B cell (primary cell): ENCODE results near the gene EXOC4. TPM values are rescaled to one million over a fixed set of nuclear protein-coding genes. Genes with fewer than 3 reads are reported as not detected.

Source experiments
- ATAC-seq: fragments of 200-7000 bp; cut with Tn5 transposase; one replicate; pipeline ENCODE4 v1.10.0; 2021; ENCODE audit warnings: low read depth, mild to moderate bottlenecking, moderate number of reproducible peaks, moderate library complexity
- CTCF ChIA-PET: fragments of 350-600 bp; sonication (Branson Sonifier 250); formaldehyde crosslinking; loops from one replicate; lab custom pipeline; 2021; ENCODE audit warnings: antibody characterized with exemption, inconsistent platforms; lab: Charles Lee
- POLR2A ChIA-PET: fragments of 350-600 bp; sonication (Branson Sonifier 250); formaldehyde crosslinking; loops from one replicate; lab custom pipeline; 2021; ENCODE audit warnings: antibody characterized with exemption; lab: Charles Lee
- DNase-seq: peaks from one replicate; pipeline ENCODE4 v3.0.0; 2013
- H2AFZ ChIP-seq: 2 replicates; pipeline ENCODE4 v1.6.1; 2012; ENCODE audit warnings: mild to moderate bottlenecking, low read depth, low read length; ENCODE audit not compliant: insufficient read depth, poor library complexity, severe bottlenecking
- H3K27ac ChIP-seq, 2 donors: 1 replicate in 1 of 2; 2 replicates in 1 of 2; pipeline ENCODE4 v1.5.1; 2012 to 2013; ENCODE audit warnings: low read length in 2 of 2, mild to moderate bottlenecking in 2 of 2, moderate library complexity in 1 of 2
- H3K27me3 ChIP-seq, 4 experiments: fragments of 200-600 bp in 1 of 4; sonication (generic) in 1 of 4; replicated peaks in 1 of 4; 1 replicate in 2 of 4; 2 replicates in 2 of 4; pipeline versions ENCODE4 v1.6.1 to v1.7.0; 2013 to 2016; ENCODE audit warnings: low read length in 3 of 4, mild to moderate bottlenecking in 2 of 4, mixed read lengths in 1 of 4, moderate library complexity in 1 of 4; ENCODE audit not compliant: insufficient read depth in 4 of 4, control insufficient read depth in 3 of 4; ENCODE audit errors: control extremely low read depth in 1 of 4
- H3K36me3 ChIP-seq, 2 experiments: replicated peaks in 1 of 2; 1 replicate in 1 of 2; 2 replicates in 1 of 2; pipeline versions ENCODE4 v1.6.1 to v1.7.1; 2013; ENCODE audit warnings: low read length in 1 of 2; ENCODE audit not compliant: insufficient read depth in 2 of 2, control insufficient read depth in 1 of 2; ENCODE audit errors: control extremely low read depth in 1 of 2, extremely low read depth in 1 of 2
- H3K4me1 ChIP-seq, 2 donors: fragments of 200-600 bp in 1 of 2; sonication (generic) in 1 of 2; 1 replicate in 1 of 2; 2 replicates in 1 of 2; pipeline versions ENCODE4 v1.5.1 to v1.6.1; 2013 to 2017; ENCODE audit warnings: low read length in 2 of 2; ENCODE audit not compliant: control insufficient read depth in 2 of 2, insufficient read depth in 2 of 2
- H3K4me2 ChIP-seq: replicated peaks from 2 replicates; pipeline ENCODE3; 2012; ENCODE audit warnings: mild to moderate bottlenecking, low read depth, low read length; ENCODE audit not compliant: poor library complexity, severe bottlenecking
- H3K4me3 ChIP-seq, 5 experiments: fragments of 200-600 bp in 1 of 5; sonication (generic) in 1 of 5; 1 replicate in 3 of 5; 2 replicates in 2 of 5; pipeline versions ENCODE4 v1.5.1 to v1.7.0; 2011 to 2016; ENCODE audit warnings: low read length in 4 of 5, mild to moderate bottlenecking in 4 of 5, low read depth in 2 of 5, control low read depth in 1 of 5, moderate library complexity in 1 of 5; ENCODE audit not compliant: insufficient read depth in 1 of 5; ENCODE audit errors: control extremely low read depth in 1 of 5, extremely low read depth in 1 of 5
- H3K79me2 ChIP-seq: fragments of 200-600 bp; sonication (generic); one replicate; pipeline ENCODE4 v1.6.0; 2016; ENCODE audit warnings: low read length; ENCODE audit not compliant: control insufficient read depth, insufficient read depth
- H3K9ac ChIP-seq: fragments of 200-600 bp; sonication (generic); 2 replicates; pipeline ENCODE4 v1.6.1; 2017; ENCODE audit warnings: mild to moderate bottlenecking, low read length, moderate library complexity
- H3K9me3 ChIP-seq, 3 donors: one replicate each; pipeline versions ENCODE4 v1.6.1 to v1.7.1; 2013; ENCODE audit warnings: low read length in 2 of 3; ENCODE audit not compliant: control insufficient read depth in 2 of 3, insufficient read depth in 1 of 3; ENCODE audit errors: control extremely low read depth in 1 of 3
- H4K20me1 ChIP-seq: 2 replicates; pipeline ENCODE4 v1.6.0; 2012; ENCODE audit warnings: mild to moderate bottlenecking, low read length; ENCODE audit not compliant: insufficient read depth, control insufficient read depth, poor library complexity, severe bottlenecking
- H3K27ac Mint-ChIP-seq: one replicate; pipeline ENCODE4 v1.8.0; 2021; ENCODE audit warnings: mixed read lengths
- H3K27me3 Mint-ChIP-seq: one replicate; pipeline ENCODE4 v1.8.0; 2021; ENCODE audit warnings: mixed read lengths
- H3K4me1 Mint-ChIP-seq: one replicate; pipeline ENCODE4 v1.8.0; 2021; ENCODE audit warnings: mixed read lengths
- H3K4me3 Mint-ChIP-seq: one replicate; pipeline ENCODE4 v1.8.0; 2021; ENCODE audit warnings: mixed read lengths
- H3K9me3 Mint-ChIP-seq: one replicate; pipeline ENCODE4 v1.8.0; 2022; ENCODE audit warnings: mixed read lengths; ENCODE audit not compliant: insufficient read depth
- EZH2 ChIP-seq: IDR thresholded peaks from 2 replicates; pipeline ENCODE4 v1.6.1; 2012; ENCODE audit warnings: borderline replicate concordance, low read depth, mild to moderate bottlenecking, moderate library complexity, low read length; ENCODE audit not compliant: insufficient read depth, poor library complexity, severe bottlenecking
- WGBS: methylation state at CpG from one replicate; pipeline ENCODE4 v1.1.5; 2013; ENCODE audit warnings: missing lambda C conversion rate; ENCODE audit not compliant: insufficient coverage; 5-methylcytosine and 5-hydroxymethylcytosine counted together
- intact Hi-C: fragments of 100-400 bp; cut with micrococcal nuclease; formaldehyde crosslinking; loops from one replicate; pipeline ENCODE4 v1.10.0; 2022
- polyA plus RNA-seq: library from polyadenylated mRNA; depleted of rRNA; stranded (reverse); fragments of >200 nt; gene quantifications from 2 replicates; pipeline ENCODE4 v1.2.3, GENCODE V29; 2012
- total RNA-seq, 2 donors: library from RNA; stranded (reverse); fragments of 120-200 nt in 1 of 2; gene quantifications; 1 replicate in 1 of 2; 2 replicates in 1 of 2; pipeline versions ENCODE4 v1.2.3 to v1.2.4, GENCODE V29; 2013 to 2022
- TF ChIP-seq, protein P1 (sequence below): fragments of 200-600 bp; IDR thresholded peaks from one replicate; pipeline ENCODE4 v1.8.0; 2022; ENCODE audit warnings: antibody characterized with exemption, mild to moderate bottlenecking

Gene EXOC4
- total and polyA plus RNA-seq, 2 donors (not counting 1 experiment from before 2014, with no cell fraction given): 16.7 to 135 TPM

DNA sequence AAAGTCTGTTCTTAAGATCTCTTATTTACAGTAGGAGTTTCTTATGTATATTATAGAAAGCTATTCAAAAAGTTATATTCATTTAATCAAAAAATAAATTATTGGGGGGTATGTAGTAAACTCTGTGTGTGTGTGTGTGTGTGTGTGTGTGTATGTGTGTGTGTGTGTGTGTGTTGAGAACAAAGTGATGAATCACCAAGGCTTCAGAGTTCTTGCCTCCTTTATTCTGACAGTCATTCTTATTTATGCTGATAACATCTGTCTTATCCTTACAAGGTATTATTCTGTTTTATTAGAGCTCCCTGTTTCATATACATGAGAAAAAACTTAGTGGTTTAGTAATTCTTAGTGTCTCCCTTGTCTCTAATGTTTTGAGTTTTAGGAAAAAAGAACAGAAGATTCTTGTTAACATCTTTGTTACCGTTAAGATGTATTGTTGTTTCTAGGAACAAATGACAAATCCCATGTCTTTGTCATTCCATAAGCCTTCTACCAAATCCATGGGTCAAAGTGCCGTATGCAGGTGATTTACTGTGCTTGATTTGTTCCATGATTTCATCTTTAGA is 424.0 kb downstream of the EXOC4 start:
- DNase-seq: no peak
- no CpG with 5 or more reads among the region's 2 CpGs for WGBS
- no peaks in the 10 kb centered on the region for H3K4me1 ChIP-seq
- H3K4me2 ChIP-seq: no peak overlapping the region
- ChIA-PET POLR2A (no interaction called here), CTCF (interaction anchor here (0.6 kb wide), 1 partner anchor 67 kb away, joined by 3 read pairs; no protein-coding TSS in a partner anchor)
- TF ChIP-seq EZH2: no peak
- TF ChIP-seq, protein P1, sequence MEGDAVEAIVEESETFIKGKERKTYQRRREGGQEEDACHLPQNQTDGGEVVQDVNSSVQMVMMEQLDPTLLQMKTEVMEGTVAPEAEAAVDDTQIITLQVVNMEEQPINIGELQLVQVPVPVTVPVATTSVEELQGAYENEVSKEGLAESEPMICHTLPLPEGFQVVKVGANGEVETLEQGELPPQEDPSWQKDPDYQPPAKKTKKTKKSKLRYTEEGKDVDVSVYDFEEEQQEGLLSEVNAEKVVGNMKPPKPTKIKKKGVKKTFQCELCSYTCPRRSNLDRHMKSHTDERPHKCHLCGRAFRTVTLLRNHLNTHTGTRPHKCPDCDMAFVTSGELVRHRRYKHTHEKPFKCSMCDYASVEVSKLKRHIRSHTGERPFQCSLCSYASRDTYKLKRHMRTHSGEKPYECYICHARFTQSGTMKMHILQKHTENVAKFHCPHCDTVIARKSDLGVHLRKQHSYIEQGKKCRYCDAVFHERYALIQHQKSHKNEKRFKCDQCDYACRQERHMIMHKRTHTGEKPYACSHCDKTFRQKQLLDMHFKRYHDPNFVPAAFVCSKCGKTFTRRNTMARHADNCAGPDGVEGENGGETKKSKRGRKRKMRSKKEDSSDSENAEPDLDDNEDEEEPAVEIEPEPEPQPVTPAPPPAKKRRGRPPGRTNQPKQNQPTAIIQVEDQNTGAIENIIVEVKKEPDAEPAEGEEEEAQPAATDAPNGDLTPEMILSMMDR: no peak
- H3K27me3 ChIP-seq: no peaks in the 10 kb centered on the region
- no peak for ATAC-seq
- no peak overlapping the region for H3K27ac ChIP-seq
- H3K9ac ChIP-seq: no peak overlapping the region
- Mint-ChIP-seq H3K27me3 (no peaks in the 10 kb centered on the region), H3K9me3 (no peaks in the 10 kb centered on the region), H3K4me3 (no peak overlapping the region), H3K27ac (no peak overlapping the region), H3K4me1 (peaks cover 1% of the 10 kb centered on the region)
- no peaks in the 10 kb centered on the region for H3K79me2 ChIP-seq
- no peak overlapping the region for H2AFZ ChIP-seq
- intact Hi-C loops: no loop called here
- H3K4me3 ChIP-seq: no peak overlapping the region
- H4K20me1 ChIP-seq: no peaks in the 10 kb centered on the region
- H3K9me3 ChIP-seq: no peaks in the 10 kb centered on the region
- H3K36me3 ChIP-seq: no peaks in the 10 kb centered on the region

DNA sequence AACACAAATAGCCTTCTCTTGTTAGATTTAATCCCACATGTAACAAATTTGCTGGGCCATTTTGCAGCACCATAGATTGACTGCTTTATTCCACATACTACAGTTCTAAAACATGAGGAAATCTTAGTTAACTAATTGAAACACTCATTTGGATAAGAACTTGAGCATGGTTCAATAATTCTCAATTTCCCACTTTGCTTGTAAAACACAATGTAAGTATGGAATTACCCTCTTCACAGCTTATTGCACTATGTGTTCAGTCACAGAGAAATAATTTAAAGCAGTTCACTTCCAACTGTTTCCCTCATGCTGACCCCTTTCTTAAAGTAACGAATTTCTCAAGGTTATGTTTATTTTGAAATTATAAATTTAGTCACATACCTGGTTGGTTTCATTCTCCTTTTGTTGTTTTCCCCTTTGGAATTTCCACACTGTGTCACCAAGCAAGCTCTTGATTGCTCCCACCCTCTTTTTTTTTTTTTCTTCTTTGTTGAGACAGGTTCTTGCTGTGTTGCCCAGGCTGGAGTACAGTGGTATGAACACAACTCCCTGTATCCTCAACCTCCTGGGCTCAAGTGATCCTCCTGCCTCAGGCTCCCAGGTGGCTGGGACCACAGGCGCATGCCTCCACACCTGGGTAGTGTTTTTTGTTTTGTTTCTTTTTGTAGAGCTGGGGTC is 425.4 kb downstream of the EXOC4 start:
- Histone ChIP-seq H3K9ac (no peak overlapping the region), H4K20me1 (no peaks in the 10 kb centered on the region), H2AFZ (no peak overlapping the region), H3K4me1 (no peaks in the 10 kb centered on the region), H3K4me2 (no peak overlapping the region), H3K27me3 (no peaks in the 10 kb centered on the region), H3K4me3 (no peak overlapping the region), H3K36me3 (no peaks in the 10 kb centered on the region), H3K9me3 (no peaks in the 10 kb centered on the region), H3K79me2 (no peaks in the 10 kb centered on the region), H3K27ac (no peak overlapping the region)
- CTCF ChIA-PET: no interaction called here
- DNase-seq: no peak
- POLR2A ChIA-PET: no interaction called here
- Mint-ChIP-seq H3K27ac (no peak overlapping the region), H3K27me3 (no peaks in the 10 kb centered on the region), H3K4me3 (no peak overlapping the region), H3K9me3 (no peaks in the 10 kb centered on the region), H3K4me1 (peaks cover under 1% of the 10 kb centered on the region)
- ATAC-seq: no peak
- no peak for TF ChIP-seq EZH2
- TF ChIP-seq, protein P1: no peak
- no CpG with 5 or more reads among the region's 2 CpGs for WGBS
- intact Hi-C loops: no loop called here
